DMS79 (cell line): ENCODE measurements around the gene PAIP2.

Experiments used
- DNase-seq: peaks from one replicate; lab custom pipeline; 2025; lab: John Stamatoyannopoulos, UW

PAIP2 gene

DNA sequence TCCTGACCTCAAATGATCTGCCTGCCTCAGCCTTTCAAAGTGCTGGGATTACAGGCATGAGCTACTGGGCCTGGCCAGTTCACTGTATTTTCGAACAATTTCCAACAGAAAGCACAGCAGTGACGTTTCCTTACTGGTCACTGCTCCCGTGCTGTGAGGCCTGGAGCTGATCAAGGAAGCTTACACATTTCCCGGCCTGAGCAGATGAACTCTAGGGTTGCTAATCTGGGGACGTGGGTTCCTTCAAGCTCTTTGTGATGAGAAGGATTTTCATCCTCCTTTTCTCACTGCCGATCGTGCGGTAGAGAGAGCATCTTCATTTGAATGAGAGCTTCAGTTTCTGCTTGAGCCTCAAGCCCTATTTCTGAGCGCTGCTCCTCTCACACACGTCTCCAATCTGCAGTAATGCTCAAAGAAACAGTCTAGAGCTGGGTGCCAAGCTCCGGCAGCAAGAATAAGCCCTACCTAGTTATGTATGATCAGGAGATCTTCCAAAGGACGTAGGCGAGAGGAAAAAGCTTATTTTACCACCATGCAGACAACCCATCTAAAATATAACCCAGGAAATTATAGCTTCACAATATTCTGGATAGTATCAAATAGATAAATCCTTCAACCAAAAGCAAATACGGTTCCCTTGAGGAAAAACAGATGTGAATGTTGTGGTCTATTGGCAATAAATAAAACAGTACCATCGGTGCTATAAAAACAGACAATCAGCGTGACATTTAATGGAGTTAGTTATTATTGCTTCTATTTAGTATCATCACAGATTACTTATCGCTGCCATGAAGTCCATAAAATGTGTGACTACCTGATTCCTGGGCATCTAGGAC, 69.6 kb downstream of the PAIP2 start:
- DNase-seq: no peak

DNA sequence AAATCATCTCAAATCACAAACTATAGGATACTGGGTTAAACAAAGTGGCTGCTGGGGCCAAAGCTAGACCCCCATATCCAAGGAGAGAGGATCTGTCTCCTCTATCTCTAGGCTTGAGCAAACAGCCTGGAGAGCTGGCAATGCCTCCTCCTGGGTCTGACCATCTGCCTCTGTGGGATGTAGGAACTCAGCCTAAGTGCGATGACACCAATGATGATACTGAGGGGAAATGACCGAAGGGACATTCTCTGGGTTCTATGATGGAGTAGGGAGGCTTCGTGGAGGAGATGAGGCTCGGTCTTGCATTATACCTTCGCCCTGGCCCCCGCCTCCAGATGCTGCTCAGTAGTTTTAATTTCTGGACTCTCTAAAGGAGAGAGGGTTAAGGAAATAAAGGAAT, 71.5 kb downstream of the PAIP2 start:
- no peak for DNase-seq

DNA sequence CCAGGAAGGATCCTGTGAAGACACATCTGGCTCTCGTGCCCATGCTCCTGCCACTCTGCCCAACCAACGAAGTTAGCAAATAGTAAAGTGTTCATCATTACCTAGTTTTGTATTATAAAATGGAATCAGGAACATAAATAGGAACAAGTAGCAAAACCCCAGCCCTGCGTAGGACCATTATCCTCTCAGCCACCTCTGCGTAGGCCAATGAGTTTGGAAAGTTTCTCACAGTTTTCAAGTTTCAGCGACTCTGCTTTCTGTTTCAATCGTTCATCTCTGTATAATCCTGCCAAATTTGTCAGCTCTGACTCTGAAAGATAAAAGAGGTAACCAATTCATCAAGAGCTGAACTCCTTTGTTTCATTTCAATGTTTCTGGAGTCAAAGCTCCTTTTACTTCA, 72.3 kb downstream of the PAIP2 start:
- DNase-seq: no peak

GRCh38 chr5:139414581-139415130, 73.0 kb downstream of the PAIP2 start:
- DNase-seq: no peak

DNA sequence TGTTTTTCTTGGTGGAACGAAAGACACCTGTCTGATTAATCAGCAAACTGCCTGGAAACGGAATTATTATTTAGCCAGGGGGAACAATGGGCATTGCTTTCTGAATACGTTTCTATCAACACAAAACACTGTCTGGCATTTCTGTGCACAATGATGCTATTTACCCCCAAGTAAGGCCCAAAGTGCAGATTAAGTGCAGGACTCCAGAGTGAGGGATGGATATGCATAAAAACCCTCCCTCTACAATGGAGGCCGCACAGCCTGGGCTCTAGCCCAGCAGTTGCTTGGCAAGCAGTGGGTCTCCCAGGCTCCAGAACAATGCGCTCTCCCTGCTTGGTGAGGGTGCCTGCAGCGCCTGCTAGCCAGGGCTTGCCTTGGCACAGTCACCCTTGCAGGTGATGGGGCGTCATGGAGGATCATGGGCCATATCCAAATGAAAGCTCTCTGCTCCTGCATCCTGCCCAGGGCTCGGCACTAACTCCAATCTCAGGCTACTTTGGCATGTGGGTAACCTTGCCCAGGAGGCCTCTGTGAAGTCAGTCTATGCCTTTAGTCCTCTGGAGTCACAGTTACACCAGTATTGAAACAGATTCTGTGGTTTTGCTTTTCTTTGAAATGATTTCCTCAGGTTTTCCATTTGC, 73.7 kb downstream of the PAIP2 start:
- no peak for DNase-seq

- no peak for DNase-seq
Observed at GRCh38 chr5:139415869-139416268, 74.2 kb downstream of the PAIP2 start.

GRCh38 chr5:139416651-139417050, 75.0 kb downstream of the PAIP2 start:
- DNase-seq: no peak

DNA sequence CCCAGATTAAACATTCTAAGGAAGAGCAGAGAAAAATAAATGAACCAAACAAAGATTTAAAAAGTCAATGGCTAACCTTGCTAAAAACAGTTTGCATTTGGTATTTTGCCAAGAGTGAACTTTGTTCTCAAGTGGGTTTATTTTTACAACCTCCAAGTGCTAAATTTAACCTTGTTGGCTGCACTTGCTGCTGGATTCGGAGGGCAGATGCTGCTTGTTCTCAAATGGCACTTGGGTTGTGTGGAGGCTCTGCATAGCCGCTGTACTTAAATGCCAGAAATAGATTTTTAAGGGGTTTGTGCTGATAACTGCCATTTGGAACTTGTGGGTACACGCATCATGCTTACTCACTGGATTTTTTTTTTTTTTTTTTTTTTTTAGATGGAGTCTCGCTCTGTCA, 75.6 kb downstream of the PAIP2 start:
- peak; percentile 76 for DNase-seq

DNA sequence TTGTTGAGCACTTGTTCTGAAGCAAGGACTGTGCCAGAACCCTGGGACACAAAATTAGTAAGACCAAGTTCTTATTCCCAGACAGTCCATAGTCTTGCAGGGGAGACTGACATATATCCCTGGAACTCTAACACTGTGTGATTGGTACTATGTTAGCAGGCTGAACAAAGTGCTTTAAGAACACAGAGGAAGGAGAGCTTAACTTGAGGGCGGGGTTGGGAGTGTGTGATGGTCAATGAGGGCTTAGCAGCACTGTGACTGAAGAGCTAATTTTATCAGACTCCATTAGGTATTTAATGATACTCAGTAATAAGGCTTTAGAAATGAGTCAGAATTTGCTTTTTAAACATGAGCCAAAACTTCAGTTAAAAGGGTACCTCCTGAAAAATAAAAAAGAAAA, 77.1 kb downstream of the PAIP2 start:
- no peak for DNase-seq
